ENCODE measurements around the gene STK16.

GRCh38 chr2:219214786-219215185 is 30.5 kb upstream of the STK16 start:
- TF ChIP-seq POLR2AphosphoS5 (IDR thresholded peaks at IDR 0.05) (no peak), CTCF (IDR thresholded peaks at IDR 0.05) (no peak), EP300 (IDR thresholded peaks at IDR 0.05) (no peak)

Measured in stomach (tissue), 4 donors.